NCI-H748 (cell line): Measurements from ENCODE around the gene AFAP1L1.
"Not testable (repeated sequence)": the region's sequence is repeated elsewhere in the genome, so short reads cannot be mapped to it uniquely, and the experiment has no call there.

ENCODE experiments used
- DNase-seq: peaks from one replicate; lab custom pipeline; 2025; ENCODE audit not compliant: unreplicated experiment; lab: John Stamatoyannopoulos, UW

AFAP1L1 gene

GRCh38 chr5:149260761-149261160, 10.9 kb upstream of the AFAP1L1 start:
- DNase-seq = no peak

- no peak for DNase-seq
These were observed 10.4 kb upstream of the AFAP1L1 start for GRCh38 chr5:149261246-149261645.

GRCh38 chr5:149262315-149262714, 9.3 kb upstream of the AFAP1L1 start:
- no peak for DNase-seq

DNA sequence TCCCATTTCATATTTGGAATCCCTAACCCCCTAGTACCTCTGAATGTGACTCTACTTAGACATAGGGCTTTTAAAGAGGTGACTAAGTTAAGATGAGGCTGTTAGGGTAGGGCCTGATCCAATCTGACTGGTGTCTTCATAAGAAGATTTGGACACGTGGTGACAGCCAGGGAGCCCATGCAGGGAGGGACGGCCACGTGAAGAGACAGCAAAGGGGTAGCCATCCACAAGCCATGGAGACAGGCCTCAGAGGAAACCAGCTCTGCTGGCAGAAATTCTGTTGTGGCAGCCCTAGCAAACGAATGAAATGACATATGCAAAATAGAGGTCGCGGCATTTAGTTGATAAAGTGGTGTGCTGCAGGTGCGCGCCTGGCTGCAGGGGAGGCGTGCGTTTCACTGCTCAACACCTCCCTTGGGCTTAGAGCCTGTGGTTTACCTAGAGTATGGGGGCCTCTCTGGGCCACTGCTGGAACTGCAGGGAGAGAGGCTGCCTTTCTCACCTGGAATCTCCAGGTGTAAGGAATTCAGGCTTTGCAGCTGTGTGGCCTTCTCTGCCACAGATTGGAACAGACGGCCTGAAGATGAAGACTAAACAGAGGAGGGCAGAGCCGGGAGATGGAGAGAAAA, 7.1 kb upstream of the AFAP1L1 start:
- peak; percentile 73 for DNase-seq

GRCh38 chr5:149265068-149265465, 6.6 kb upstream of the AFAP1L1 start:
- DNase-seq = no peak

- DNase-seq = peak; percentile 9
These were observed 6.1 kb upstream of the AFAP1L1 start for GRCh38 chr5:149265597-149265996.

DNA sequence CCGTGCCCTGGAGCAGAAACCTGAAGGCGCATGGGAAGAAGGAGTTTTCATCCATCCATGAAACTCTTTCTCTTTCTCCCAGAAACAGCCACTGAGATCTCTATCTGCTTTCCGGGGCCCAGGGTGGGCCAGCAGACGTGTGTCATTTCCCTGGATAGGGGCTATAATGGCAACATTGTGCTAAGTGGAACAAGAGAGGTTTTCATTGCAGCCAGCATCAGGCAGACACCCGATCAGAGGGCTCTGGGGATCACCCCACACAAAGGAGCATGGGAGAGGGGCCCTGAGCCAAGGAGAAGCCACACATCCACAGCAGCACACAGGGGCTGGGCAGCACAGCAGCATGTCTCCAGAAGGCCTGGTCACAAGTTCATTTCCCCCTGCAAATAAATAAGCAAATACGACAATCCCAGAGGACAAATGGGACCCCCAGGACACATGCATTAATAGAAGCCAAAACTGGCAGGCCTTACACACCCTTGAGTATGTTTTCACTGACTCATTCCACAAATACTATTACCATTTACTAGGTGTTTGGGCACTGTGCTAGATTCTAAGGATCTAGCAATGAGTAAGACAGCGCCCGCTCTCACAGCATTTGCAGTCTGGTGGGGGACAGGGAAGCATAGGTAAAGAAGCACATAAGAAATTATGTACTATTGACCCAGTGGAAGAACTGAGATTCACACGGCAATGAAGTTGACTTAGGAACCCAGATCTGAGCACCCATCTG, 4.3 kb upstream of the AFAP1L1 start:
- no peak for DNase-seq

DNA sequence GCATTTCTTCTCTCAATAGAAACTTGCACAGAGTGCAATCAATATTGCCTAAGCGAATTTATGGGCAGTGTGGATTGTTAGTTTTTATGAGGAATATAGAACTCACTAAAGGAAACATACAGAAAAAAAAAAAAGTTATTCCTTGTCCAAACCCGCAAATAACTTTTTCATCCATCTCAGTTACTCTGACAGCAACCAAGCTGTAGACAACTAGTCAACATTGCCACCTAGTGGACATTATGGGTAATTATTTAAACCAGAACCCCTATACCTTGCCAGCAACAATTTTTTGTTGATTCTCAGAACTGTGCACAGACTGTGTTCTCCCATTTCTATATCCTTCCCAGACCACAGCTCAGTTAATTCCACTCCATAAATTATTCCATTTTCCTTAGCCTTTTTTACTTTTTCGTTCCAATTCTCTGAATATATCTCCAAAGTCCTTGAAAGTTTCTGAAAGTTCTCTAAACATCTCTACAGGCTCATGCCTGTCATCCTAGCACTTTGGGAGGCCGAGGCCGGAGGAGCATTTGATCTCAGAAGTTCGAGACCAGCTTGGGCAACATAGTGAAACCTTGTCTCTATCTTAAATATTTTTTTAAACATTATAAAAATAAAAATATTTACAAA, 2.6 kb upstream of the AFAP1L1 start:
- DNase-seq = peak; percentile 65

- peak; percentile 61 for DNase-seq
These were observed 404 bp upstream of the AFAP1L1 start for GRCh38 chr5:149271195-149271715.

DNA sequence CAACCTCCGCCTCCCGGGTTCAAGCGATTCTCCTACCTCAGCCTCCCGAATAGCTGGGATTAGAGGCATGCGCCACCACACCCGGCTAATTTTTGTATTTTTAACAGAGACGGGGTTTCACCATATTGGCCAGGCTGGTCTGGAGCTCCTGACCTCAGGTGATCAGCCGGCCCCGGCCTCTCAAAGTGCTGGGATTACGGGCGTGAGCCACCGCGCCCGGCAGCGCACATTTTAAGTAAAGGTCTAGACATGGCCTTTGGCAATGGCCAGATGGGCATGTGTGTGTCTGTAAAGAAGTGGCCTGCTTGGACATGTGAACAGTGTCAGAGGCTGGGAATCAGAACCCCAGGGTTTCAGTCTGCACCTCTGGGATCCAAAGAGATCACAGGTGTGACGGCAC, 1.1 kb downstream of the AFAP1L1 start:
- not testable (repeated sequence) for DNase-seq

GRCh38 chr5:149273237-149273636, 1.6 kb downstream of the AFAP1L1 start:
- DNase-seq = no peak

GRCh38 chr5:149273950-149274349, 2.3 kb downstream of the AFAP1L1 start:
- DNase-seq = no peak

DNA sequence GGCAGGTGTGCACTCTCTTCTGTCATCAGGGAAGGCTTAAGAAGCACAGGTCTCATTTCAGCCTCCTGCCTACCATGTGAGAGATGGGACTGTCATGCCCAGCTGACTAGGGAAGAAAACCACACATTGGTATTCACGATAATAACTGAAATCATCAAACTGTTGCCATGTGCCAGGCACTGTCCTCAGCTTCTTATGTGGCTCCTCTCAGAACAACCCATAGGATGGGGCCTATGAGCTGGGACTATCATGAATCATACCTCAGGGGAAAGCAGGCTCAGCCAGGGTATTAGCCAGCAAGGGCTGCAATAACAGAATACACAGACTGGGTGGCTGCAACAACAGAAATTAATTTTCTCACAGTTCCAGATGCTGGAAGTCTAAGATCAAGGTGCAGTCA, 3.3 kb downstream of the AFAP1L1 start:
- DNase-seq = no peak

DNA sequence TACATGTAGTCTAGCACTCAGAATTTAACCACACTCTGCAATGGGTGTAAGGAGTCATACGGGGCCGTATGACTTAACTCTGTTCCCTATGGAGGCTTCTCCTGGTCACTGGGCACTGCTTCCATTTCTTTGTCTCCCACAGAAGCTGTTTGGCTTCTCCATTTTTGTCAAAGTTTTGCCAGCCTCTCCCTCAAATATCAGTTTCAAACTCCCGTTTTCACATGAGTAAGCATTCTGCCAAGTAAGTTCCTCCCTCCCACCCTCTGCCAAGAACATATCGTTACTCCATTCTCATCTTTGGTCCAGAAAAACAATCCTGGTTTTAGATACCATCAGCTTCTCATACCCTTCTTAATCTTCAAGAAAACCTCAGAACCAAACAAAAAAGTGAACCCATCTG, 6.1 kb downstream of the AFAP1L1 start:
- DNase-seq = no peak

DNA sequence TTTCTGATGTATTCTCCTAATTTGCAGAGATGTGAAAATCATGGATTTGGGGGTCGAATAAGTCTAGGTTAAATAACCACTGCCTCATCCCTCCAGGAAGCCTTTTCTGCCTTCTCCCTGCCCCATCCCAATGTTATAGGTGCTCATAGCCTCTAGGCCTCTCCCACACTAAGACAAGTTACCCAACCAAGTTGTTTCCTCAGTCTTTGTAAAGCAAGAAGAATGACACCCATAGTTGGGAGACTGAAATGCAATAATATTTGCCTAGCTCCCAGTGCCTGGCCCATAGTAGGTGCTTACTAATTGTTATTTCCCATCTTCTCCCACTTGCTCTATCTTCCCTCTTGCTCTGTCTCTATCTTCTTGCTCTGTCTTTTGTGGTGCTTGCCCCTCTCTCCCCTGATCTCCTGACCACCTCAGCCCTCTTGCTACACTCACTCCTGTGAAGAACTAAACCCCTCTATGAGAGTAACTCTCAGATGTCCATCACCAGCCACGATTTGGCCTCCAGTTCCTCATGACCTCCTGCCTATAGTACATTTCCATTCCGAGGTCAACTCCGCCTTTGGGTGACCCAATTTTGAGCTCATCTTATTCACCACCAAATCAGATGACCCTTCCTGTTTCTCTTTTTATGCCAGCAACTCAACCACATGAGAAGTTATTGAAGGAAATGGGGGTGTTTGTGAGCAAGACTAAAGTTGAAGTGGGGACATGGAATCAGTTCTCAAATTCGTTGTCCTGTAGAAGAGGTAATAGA, 7.0 kb downstream of the AFAP1L1 start:
- DNase-seq = no peak

GRCh38 chr5:149279661-149280060, 8.0 kb downstream of the AFAP1L1 start:
- DNase-seq = no peak

DNA sequence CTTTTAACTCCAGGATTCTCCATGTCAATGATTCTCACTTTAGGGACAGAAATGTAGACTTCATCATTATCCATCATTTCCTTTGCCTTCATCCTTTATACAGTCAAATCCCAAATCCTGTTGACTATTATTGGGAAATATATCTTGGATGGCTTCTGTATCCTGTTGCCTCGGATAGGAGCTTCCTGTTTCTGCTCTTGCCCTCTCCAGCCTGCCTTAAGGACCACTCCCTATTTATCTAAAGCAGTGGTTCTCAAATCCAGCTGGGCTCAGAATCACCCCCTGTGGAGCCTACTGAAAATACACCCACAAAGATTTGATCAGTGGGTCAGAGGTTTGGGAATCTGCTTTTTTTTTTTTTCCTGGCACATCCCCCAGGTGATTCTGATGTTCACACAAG, 8.5 kb downstream of the AFAP1L1 start:
- peak; percentile 60 for DNase-seq

GRCh38 chr5:149280802-149281201, 9.1 kb downstream of the AFAP1L1 start:
- DNase-seq = no peak

GRCh38 chr5:149282027-149282965, 10.6 kb downstream of the AFAP1L1 start:
- no peak for DNase-seq

DNA sequence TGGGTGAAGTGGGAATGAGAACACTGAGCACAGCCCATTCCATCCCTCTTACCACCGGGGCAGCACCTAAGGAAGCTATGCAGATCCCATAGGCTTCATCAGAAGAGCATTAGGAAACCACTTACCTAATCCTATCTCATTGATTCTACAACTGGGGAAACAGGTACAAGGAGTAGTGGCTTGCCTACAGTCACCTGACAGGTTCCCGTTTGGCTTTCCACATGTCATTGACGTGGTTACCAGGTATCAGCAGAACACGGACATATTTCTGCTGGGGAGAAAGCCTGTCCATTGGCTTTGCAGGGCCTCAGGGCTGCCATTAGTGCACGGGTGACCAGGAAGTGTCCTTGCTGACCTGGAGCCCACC, 11.3 kb downstream of the AFAP1L1 start:
- DNase-seq = no peak
